CD8-positive, alpha-beta memory T cell (primary cell): Measurements from ENCODE around the gene SLC17A8. TPM values are rescaled to one million over a fixed set of nuclear protein-coding genes. Genes with fewer than 3 reads are reported as not detected.
"Not testable (repeated sequence)": the region's sequence is repeated elsewhere in the genome, so short reads cannot be mapped to it uniquely, and the experiment has no call there.

Experiments
- CTCF ChIA-PET: fragments of 350-600 bp; sonication (Branson Sonifier 250); formaldehyde crosslinking; loops from one replicate; lab custom pipeline; 2021; ENCODE audit warnings: antibody characterized with exemption; lab: Charles Lee
- POLR2A ChIA-PET: fragments of 350-600 bp; sonication (Branson Sonifier 250); formaldehyde crosslinking; loops from one replicate; lab custom pipeline; 2021; ENCODE audit warnings: antibody characterized with exemption; lab: Charles Lee
- DNase-seq, 5 donors: peaks; one replicate each; pipeline versions ENCODE4 v3.0.0 to v3.0.0-alpha.2; 2020 to 2022; ENCODE audit warnings: mixed read lengths in 1 of 5
- H3K27ac ChIP-seq: one replicate; pipeline ENCODE4 v1.7.0; 2013; ENCODE audit warnings: low read depth, mild to moderate bottlenecking, low read length, moderate library complexity
- H3K27me3 ChIP-seq: 2 replicates; pipeline ENCODE4 v1.7.0; 2013; ENCODE audit warnings: low read length, mild to moderate bottlenecking; ENCODE audit not compliant: insufficient read depth, poor library complexity, severe bottlenecking
- H3K36me3 ChIP-seq: 2 replicates; pipeline ENCODE4 v1.7.0; 2013; ENCODE audit warnings: mild to moderate bottlenecking, low read length, moderate library complexity; ENCODE audit not compliant: insufficient read depth
- H3K4me1 ChIP-seq: 2 replicates; pipeline ENCODE4 v1.7.0; 2013; ENCODE audit warnings: mild to moderate bottlenecking, low read length, moderate library complexity; ENCODE audit not compliant: insufficient read depth
- H3K4me3 ChIP-seq: 2 replicates; pipeline ENCODE4 v1.7.0; 2013; ENCODE audit warnings: mild to moderate bottlenecking, low read length
- H3K9me3 ChIP-seq: 2 replicates; pipeline ENCODE4 v1.7.0; 2013; ENCODE audit warnings: mild to moderate bottlenecking, low read length
- H3K27ac Mint-ChIP-seq, 8 donors: one replicate each; pipeline ENCODE4 v1.8.0; 2020 to 2021; ENCODE audit warnings: mixed read lengths in 8 of 8, mild to moderate bottlenecking in 6 of 8, inconsistent platforms in 3 of 8, moderate library complexity in 3 of 8
- H3K27me3 Mint-ChIP-seq, 2 donors: one replicate each; pipeline ENCODE4 v1.8.0; 2020 to 2021; ENCODE audit warnings: mixed read lengths in 2 of 2, mild to moderate bottlenecking in 1 of 2, moderate library complexity in 1 of 2
- H3K36me3 Mint-ChIP-seq, 3 donors: one replicate each; pipeline ENCODE4 v1.8.0; 2020 to 2021; ENCODE audit warnings: mixed read lengths in 3 of 3, inconsistent platforms in 1 of 3, mild to moderate bottlenecking in 1 of 3
- H3K4me1 Mint-ChIP-seq, 3 donors: one replicate each; pipeline ENCODE4 v1.8.0; 2020 to 2021; ENCODE audit warnings: mixed read lengths in 3 of 3, inconsistent platforms in 1 of 3, mild to moderate bottlenecking in 1 of 3
- H3K4me3 Mint-ChIP-seq, 7 donors: one replicate each; pipeline ENCODE4 v1.8.0; 2020 to 2021; ENCODE audit warnings: mixed read lengths in 7 of 7, mild to moderate bottlenecking in 6 of 7, moderate library complexity in 4 of 7, inconsistent platforms in 2 of 7
- H3K9me3 Mint-ChIP-seq, 5 donors: one replicate each; pipeline ENCODE4 v1.8.0; 2020 to 2022; ENCODE audit warnings: mixed read lengths in 5 of 5, mild to moderate bottlenecking in 3 of 5, moderate library complexity in 2 of 5, inconsistent platforms in 1 of 5
- polyA plus RNA-seq: library from polyadenylated mRNA; unstranded; fragments of 300-500 nt; fragmentation: Illumina TruSeq; gene quantifications from one replicate; pipeline ENCODE4 v1.2.3, GENCODE V29; 2021
- total RNA-seq, 2 experiments: library from RNA; stranded (reverse); gene quantifications; one replicate each; pipeline ENCODE4 v1.2.3, GENCODE V29; 2021

The SLC17A8 gene
- total and polyA plus RNA-seq, 3 experiments from 2014 or later, result not detected

DNA sequence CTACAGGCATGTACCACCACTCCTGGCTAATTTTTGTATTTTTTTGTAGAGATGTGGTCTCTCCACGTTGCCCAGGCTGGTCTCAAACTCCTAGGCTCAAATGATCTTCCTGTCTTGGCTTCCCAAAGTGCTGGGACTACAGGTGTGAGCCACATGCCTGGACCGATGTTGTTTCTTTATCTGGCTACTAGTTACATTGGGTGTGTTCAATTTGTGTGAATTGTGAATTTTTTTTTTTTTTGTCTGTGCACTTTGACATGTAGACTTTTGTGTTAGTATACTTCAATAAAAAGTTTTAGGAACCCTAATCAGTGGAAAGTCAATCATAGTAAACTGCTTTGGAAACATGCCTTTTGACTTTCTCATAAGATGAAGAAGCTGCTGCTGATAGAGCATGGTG is 24.0 kb upstream of the SLC17A8 start:
- no peaks in the 10 kb centered on the region for H3K4me1 ChIP-seq
- no peaks in the 10 kb centered on the region for H3K9me3 ChIP-seq
- H3K27me3 ChIP-seq, result no peaks in the 10 kb centered on the region
- Mint-ChIP-seq H3K9me3 (no peaks in the 10 kb centered on the region), H3K4me1 (no peaks in the 10 kb centered on the region), H3K27me3 (no peaks in the 10 kb centered on the region), H3K36me3 (peaks cover 17 to 88% (median 35%) of the 10 kb centered on the region in 3 donors), H3K27ac (peak overlapping the region in 3 of 8 donors; percentile 22 to 48 (median 42)), H3K4me3 (no peak overlapping the region)
- no peak for DNase-seq
- H3K4me3 ChIP-seq, result no peak overlapping the region
- ChIA-PET POLR2A (no interaction called here), CTCF (no interaction called here)
- peaks cover 5% of the 10 kb centered on the region for H3K36me3 ChIP-seq
- no peak overlapping the region for H3K27ac ChIP-seq

DNA sequence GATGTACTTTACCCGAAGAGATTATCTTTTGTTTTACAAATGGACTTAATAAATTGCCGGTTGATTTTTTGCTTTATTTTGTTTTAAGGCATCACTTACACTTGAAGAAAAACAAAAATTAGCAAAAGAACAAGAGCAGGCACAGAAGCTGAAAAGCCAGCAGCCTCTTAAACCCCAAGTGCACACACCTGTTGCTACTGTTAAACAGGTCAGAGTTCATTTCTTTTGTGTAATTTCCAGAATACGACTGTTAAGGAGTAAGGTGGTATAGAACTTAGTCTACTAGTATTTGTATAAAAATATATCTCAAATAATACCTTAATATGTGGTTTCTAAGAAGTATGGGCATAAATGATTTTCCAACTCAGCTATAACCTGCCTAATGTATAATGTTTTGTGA is 19.6 kb upstream of the SLC17A8 start:
- Histone ChIP-seq H3K9me3 (no peaks in the 10 kb centered on the region), H3K36me3 (peaks cover under 1% of the 10 kb centered on the region), H3K4me3 (no peak overlapping the region), H3K27me3 (no peaks in the 10 kb centered on the region), H3K4me1 (no peaks in the 10 kb centered on the region), H3K27ac (no peak overlapping the region)
- no peak overlapping the region for H3K27ac Mint-ChIP-seq
- no peaks in the 10 kb centered on the region for H3K4me1 Mint-ChIP-seq
- H3K36me3 Mint-ChIP-seq, result peaks cover 9 to 67% (median 33%) of the 10 kb centered on the region in 3 donors
- CTCF ChIA-PET, result no interaction called here
- DNase-seq, result no peak
- POLR2A ChIA-PET, result no interaction called here
- H3K9me3 Mint-ChIP-seq, result no peaks in the 10 kb centered on the region
- H3K27me3 Mint-ChIP-seq, result no peaks in the 10 kb centered on the region
- no peak overlapping the region for H3K4me3 Mint-ChIP-seq

DNA sequence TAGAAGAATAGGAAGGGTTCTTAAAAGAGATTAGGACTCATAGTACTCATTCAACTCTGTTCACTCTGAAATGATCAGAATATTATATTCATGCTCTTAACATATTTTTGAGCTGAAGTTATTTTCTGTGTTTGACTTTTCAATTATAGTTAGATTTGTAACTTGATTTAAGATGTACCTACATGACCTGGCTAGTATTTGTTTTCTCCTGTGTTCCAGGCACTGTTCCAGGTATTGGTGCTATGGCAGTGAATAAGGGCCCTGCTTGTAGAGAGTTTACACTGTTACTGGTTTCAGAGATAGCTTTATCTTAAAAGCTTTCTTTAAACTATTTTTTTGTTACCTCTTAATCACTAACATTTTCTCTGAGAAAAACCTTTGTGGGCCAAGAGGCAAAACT is 19.1 kb upstream of the SLC17A8 start:
- H3K9me3 ChIP-seq, result no peaks in the 10 kb centered on the region
- POLR2A ChIA-PET, result no interaction called here
- no peaks in the 10 kb centered on the region for H3K27me3 ChIP-seq
- H3K4me3 ChIP-seq, result no peak overlapping the region
- H3K4me1 Mint-ChIP-seq, result no peaks in the 10 kb centered on the region
- no peaks in the 10 kb centered on the region for H3K36me3 ChIP-seq
- CTCF ChIA-PET, result no interaction called here
- no peak for DNase-seq
- no peak overlapping the region for H3K4me3 Mint-ChIP-seq
- H3K27me3 Mint-ChIP-seq, result no peaks in the 10 kb centered on the region
- H3K4me1 ChIP-seq, result no peaks in the 10 kb centered on the region
- H3K27ac Mint-ChIP-seq, result peak overlapping the region in 2 of 8 donors; percentile 3 to 41
- no peak overlapping the region for H3K27ac ChIP-seq
- H3K9me3 Mint-ChIP-seq, result peaks cover 0 to 2% (median 0%) of the 10 kb centered on the region in 5 donors
- peaks cover 13 to 64% (median 37%) of the 10 kb centered on the region in 3 donors for H3K36me3 Mint-ChIP-seq

DNA sequence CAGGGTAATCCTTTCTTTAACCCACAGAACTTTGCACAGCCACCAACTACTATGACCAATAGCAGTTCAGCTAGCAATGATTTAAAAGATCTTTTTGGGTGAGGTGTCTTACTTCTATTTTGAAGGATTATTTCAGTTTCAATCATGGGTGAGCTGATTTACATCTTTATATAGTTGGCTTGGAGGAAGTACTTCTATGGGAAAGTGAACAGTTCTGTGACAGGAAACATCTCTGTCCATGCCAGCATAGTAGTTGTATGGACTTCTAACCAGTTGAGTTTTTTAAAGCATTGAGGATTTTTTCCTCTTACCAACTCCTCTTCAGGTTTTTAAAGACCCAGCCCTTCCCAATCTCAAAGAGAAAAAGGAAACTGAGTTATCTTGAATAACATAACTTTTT is 17.8 kb upstream of the SLC17A8 start:
- H3K9me3 ChIP-seq, result no peaks in the 10 kb centered on the region
- H3K4me1 Mint-ChIP-seq, result no peaks in the 10 kb centered on the region
- H3K4me3 ChIP-seq, result no peak overlapping the region
- no peak for DNase-seq
- H3K4me1 ChIP-seq, result no peaks in the 10 kb centered on the region
- ChIA-PET POLR2A (no interaction called here), CTCF (no interaction called here)
- H3K27me3 Mint-ChIP-seq, result no peaks in the 10 kb centered on the region
- peak overlapping the region in 3 of 8 donors; percentile 23 to 42 (median 25) for H3K27ac Mint-ChIP-seq
- no peak overlapping the region for H3K27ac ChIP-seq
- no peak overlapping the region for H3K4me3 Mint-ChIP-seq
- no peaks in the 10 kb centered on the region for H3K36me3 ChIP-seq
- H3K9me3 Mint-ChIP-seq, result peaks cover 0 to 2% (median 0%) of the 10 kb centered on the region in 5 donors
- no peaks in the 10 kb centered on the region for H3K27me3 ChIP-seq
- H3K36me3 Mint-ChIP-seq, result peaks cover 13 to 53% (median 32%) of the 10 kb centered on the region in 3 donors

DNA sequence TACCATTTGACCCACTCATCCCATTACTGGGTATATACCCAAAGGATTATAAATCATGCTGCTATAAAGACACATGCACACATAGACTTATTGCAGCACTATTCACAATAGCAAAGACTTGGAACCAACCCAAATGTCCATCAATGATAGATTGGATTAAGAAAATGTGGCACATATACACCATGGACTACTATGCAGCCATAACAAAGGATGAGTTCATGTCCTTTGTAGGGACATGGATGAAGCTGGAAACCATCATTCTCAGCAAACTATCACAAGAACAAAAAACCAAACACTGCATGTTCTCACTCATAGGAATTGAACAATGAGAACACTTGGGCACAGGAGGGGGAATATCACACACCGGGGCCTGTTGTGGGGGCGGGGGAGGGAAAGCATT is 14.0 kb upstream of the SLC17A8 start:
- H3K27me3 Mint-ChIP-seq, H3K4me3 Mint-ChIP-seq, H3K9me3 ChIP-seq, CTCF ChIA-PET, H3K4me1 ChIP-seq, H3K27me3 ChIP-seq, H3K4me1 Mint-ChIP-seq, H3K9me3 Mint-ChIP-seq, H3K4me3 ChIP-seq, POLR2A ChIA-PET, H3K27ac Mint-ChIP-seq, H3K27ac ChIP-seq, DNase-seq, H3K36me3 ChIP-seq: not testable (repeated sequence)
- H3K36me3 Mint-ChIP-seq, result peaks cover 4 to 20% (median 14%) of the 10 kb centered on the region in 3 donors

DNA sequence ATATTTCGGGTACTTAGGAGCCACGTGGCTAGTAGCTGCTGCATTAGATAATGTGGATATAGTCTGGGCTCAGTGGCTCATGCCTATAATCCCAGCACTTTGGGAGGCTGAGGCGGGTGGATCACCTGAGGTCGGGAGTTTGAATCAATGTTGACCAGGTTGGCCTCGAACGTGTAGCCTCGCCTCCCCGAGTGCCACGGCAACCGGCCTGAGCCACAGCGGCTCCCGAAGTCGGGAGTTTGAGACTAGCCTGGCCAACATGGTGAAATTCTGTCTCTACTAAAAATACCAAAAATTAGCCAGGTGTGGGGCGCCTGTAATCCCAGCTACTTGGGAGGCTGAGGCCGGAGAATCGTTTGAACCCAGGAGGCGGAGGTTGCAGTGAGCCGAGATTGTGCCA is 12.5 kb upstream of the SLC17A8 start:
- H3K4me1 ChIP-seq, H3K27me3 ChIP-seq, POLR2A ChIA-PET, DNase-seq, H3K27me3 Mint-ChIP-seq, H3K9me3 ChIP-seq, H3K9me3 Mint-ChIP-seq, H3K36me3 ChIP-seq, H3K4me3 Mint-ChIP-seq, H3K4me3 ChIP-seq, H3K36me3 Mint-ChIP-seq, H3K27ac ChIP-seq, H3K27ac Mint-ChIP-seq, H3K4me1 Mint-ChIP-seq: not testable (repeated sequence)
- CTCF ChIA-PET, result interaction anchor here (0.8 kb wide), 1 partner anchor 60 kb away, joined by 3 read pairs; no protein-coding TSS in a partner anchor

DNA sequence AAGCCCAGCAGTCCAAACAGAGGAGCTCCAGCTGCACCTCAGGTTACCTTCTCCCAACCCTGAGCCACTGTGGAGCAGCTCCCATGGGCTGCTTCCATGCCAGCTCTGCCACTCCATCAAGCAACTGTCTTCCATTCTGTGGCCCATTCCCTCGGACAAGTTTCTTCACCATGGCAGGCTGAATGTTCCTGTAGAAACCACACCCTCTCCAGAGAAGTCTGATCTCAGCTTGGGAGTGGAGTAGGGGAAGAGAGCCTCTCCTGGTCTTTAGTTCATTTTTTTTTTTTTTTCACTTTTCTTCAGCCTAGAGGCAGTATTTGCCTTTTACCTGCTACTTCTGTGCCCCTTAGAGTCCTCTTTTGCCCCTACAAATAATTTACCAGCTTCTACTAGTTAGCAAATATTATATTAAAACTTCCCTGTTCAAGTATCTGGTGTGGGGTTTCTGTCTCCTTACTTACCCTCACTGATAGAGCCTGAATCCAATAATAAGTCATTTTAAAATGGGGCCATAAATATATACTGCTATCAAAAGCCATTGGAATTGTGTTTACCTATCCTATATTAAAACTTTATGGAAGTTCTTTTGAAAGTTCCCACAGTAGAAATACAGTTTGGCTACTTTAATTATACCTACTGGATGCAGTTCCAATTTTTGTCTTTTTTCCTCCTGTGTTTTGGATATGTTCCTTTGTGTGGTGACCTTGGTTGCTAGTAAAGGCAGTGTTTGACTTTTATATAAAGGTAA is 11.7 kb upstream of the SLC17A8 start:
- Mint-ChIP-seq H3K36me3 (peaks cover 3 to 8% (median 4%) of the 10 kb centered on the region in 3 donors), H3K27me3 (peaks cover 0 to 1% of the 10 kb centered on the region in 2 donors), H3K9me3 (peaks cover 0 to 2% (median 0%) of the 10 kb centered on the region in 5 donors), H3K27ac (peak overlapping the region in 1 of 8 donors; percentile 15), H3K4me3 (no peak overlapping the region), H3K4me1 (no peaks in the 10 kb centered on the region)
- DNase-seq, result no peak
- Histone ChIP-seq H3K9me3 (no peaks in the 10 kb centered on the region), H3K27ac (no peak overlapping the region), H3K4me3 (no peak overlapping the region), H3K36me3 (no peaks in the 10 kb centered on the region), H3K4me1 (no peaks in the 10 kb centered on the region), H3K27me3 (no peaks in the 10 kb centered on the region)
- ChIA-PET POLR2A (no interaction called here), CTCF (interaction anchor here (0.8 kb wide), 1 partner anchor 59 kb away, joined by 3 read pairs; no protein-coding TSS in a partner anchor)

DNA sequence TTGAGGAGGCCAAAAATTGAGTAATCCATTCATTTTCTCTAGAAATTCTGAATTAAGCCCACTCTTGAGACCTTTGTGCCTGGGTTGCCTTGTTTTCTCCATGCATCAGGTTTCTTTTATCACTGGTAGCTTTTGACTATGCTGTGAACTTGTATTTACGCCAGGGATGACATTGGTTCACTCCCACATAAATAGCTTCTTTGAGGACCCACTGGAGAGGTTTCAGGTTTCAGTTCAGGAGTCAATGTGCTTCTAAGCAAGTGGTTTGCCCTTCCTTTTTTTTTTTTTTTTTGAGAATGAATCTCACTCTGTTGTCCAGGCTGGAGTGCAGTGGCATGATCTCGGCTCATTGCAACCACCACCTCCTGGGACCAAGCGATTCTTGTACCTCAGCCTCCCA is 10.2 kb upstream of the SLC17A8 start:
- H3K27me3 Mint-ChIP-seq, result peaks cover 0 to 1% of the 10 kb centered on the region in 2 donors
- Histone ChIP-seq H3K27me3 (no peaks in the 10 kb centered on the region), H3K4me1 (no peaks in the 10 kb centered on the region), H3K9me3 (no peaks in the 10 kb centered on the region), H3K36me3 (no peaks in the 10 kb centered on the region), H3K27ac (no peak overlapping the region), H3K4me3 (no peak overlapping the region)
- no peaks in the 10 kb centered on the region for H3K4me1 Mint-ChIP-seq
- POLR2A ChIA-PET, result no interaction called here
- no peak overlapping the region for H3K4me3 Mint-ChIP-seq
- no peak overlapping the region for H3K27ac Mint-ChIP-seq
- CTCF ChIA-PET, result no interaction called here
- peaks cover 0 to 7% (median 4%) of the 10 kb centered on the region in 3 donors for H3K36me3 Mint-ChIP-seq
- peaks cover 0 to 2% (median 0%) of the 10 kb centered on the region in 5 donors for H3K9me3 Mint-ChIP-seq
- no peak for DNase-seq
